HCT116 (cell line): ENCODE data around the gene MICOS13. TPM values are rescaled to one million over a fixed set of nuclear protein-coding genes. Genes with fewer than 3 reads are reported as not detected.
A peak's percentile ranks its signal among the peaks of the same experiment; 100 is the strongest.

Experiments used
- ATAC-seq: fragments of 200-7000 bp; cut with Tn5 transposase; 2 replicates; pipeline ENCODE4 v1.9.1; 2020; ENCODE audit warnings: mild to moderate bottlenecking, moderate library complexity
- BruUV-seq: library from RNA; stranded (reverse); fragments of 400-500 nt; replicated peaks from 2 replicates; lab custom pipeline; 2021; lab: Mats Ljungman, UMichigan
- CTCF ChIA-PET: fragments of 300-600 bp; sonication (Branson Sonifier 250); formaldehyde crosslinking; loops from one replicate; lab custom pipeline; 2021; ENCODE audit warnings: antibody characterized with exemption; lab: Charles Lee
- POLR2A ChIA-PET: fragments of 300-600, 350-600 bp; sonication (Branson Sonifier 250); formaldehyde crosslinking; loops from one replicate; lab custom pipeline; 2021; ENCODE audit warnings: antibody characterized with exemption; lab: Charles Lee
- RAD21 ChIA-PET, 2 experiments: fragments of 300-600 bp; sonication (Branson Sonifier 250); formaldehyde crosslinking; loops; one replicate each; lab custom pipeline; 2023; ENCODE audit warnings: low total read pairs in 2 of 2; ENCODE audit not compliant: uncharacterized antibody in 2 of 2, unreplicated experiment in 2 of 2, low non-redundant PET in 1 of 2; lab: Charles Lee
- DNase-seq: peaks from one replicate; pipeline ENCODE4 v3.0.0-alpha.2; 2010; ENCODE audit warnings: low read depth, low spot score
- H2AFZ ChIP-seq: fragments of 200-600 bp; shearing (Covaris generic), sonication (generic); 2 replicates; pipeline ENCODE4 v1.6.1; 2017; ENCODE audit warnings: low read depth, mixed run types, mixed read lengths, antibody characterized with exemption, low read length; ENCODE audit not compliant: poor library complexity, severe bottlenecking
- H3K27ac ChIP-seq: 2 replicates; pipeline ENCODE4 v1.5.1; 2012; ENCODE audit warnings: low read depth, low read length
- H3K27me3 ChIP-seq: fragments of 200-600 bp; sonication (generic); 2 replicates; pipeline ENCODE4 v1.6.1; 2016; ENCODE audit warnings: mixed run types, low read length, mixed read lengths; ENCODE audit not compliant: insufficient read depth
- H3K36me3 ChIP-seq, 2 experiments: fragments of 200-500 bp in 1 of 2; fragments of 200-600 bp in 1 of 2; sonication (Bioruptor generic) in 1 of 2; sonication (generic) in 1 of 2; 2 replicates each; pipeline versions ENCODE4 v1.5.1 to v1.6.1; 2014 to 2016; ENCODE audit warnings: low read length in 2 of 2, inconsistent platforms in 1 of 2, mixed read lengths in 1 of 2, mixed run types in 1 of 2; ENCODE audit not compliant: insufficient read depth in 2 of 2, control insufficient read depth in 1 of 2
- H3K4me1 ChIP-seq, 2 experiments: fragments of 200-600 bp in 1 of 2; sonication (generic) in 1 of 2; 2 replicates each; pipeline versions ENCODE4 v1.5.1 to v1.6.1; 2012 to 2017; ENCODE audit warnings: low read length in 2 of 2, inconsistent platforms in 1 of 2, mild to moderate bottlenecking in 1 of 2, mixed read lengths in 1 of 2, mixed run types in 1 of 2, moderate library complexity in 1 of 2; ENCODE audit not compliant: insufficient read depth in 2 of 2, control insufficient read depth in 1 of 2
- H3K4me2 ChIP-seq: fragments of 200-600 bp; sonication (generic); 2 replicates; pipeline ENCODE4 v1.6.1; 2017; ENCODE audit warnings: mixed run types, low read length, mixed read lengths
- H3K4me3 ChIP-seq, 2 experiments: fragments of 200-600 bp in 1 of 2; sonication (generic) in 1 of 2; replicated peaks in 1 of 2; 2 replicates each; pipeline ENCODE4 v1.5.1; 2011 to 2016; ENCODE audit warnings: low read length in 2 of 2, control low read depth in 1 of 2, low read depth in 1 of 2, mild to moderate bottlenecking in 1 of 2, mixed read lengths in 1 of 2, mixed run types in 1 of 2
- H3K79me2 ChIP-seq: fragments of 200-600 bp; sonication (generic); 2 replicates; pipeline ENCODE4 v1.6.1; 2017; ENCODE audit warnings: mild to moderate bottlenecking, mixed run types, low read length, moderate library complexity, mixed read lengths; ENCODE audit not compliant: insufficient read depth
- H3K9ac ChIP-seq: fragments of 200-600 bp; sonication (generic); 2 replicates; pipeline ENCODE4 v1.6.1; 2016; ENCODE audit warnings: low read length, mixed read lengths
- H3K9me2 ChIP-seq: fragments of 200-600 bp; sonication (generic), shearing (Covaris generic); 2 replicates; pipeline ENCODE4 v1.6.1; 2017; ENCODE audit warnings: mixed run types, mild to moderate bottlenecking, moderate library complexity; ENCODE audit not compliant: insufficient read depth
- H3K9me3 ChIP-seq, 2 experiments: fragments of 200-500 bp in 1 of 2; fragments of 200-600 bp in 1 of 2; sonication (Bioruptor generic) in 1 of 2; sonication (generic) in 1 of 2; 2 replicates each; pipeline ENCODE4 v1.6.1; 2014 to 2017; ENCODE audit warnings: low read length in 2 of 2, mixed read lengths in 2 of 2, inconsistent platforms in 1 of 2, low read depth in 1 of 2, mild to moderate bottlenecking in 1 of 2, mixed run types in 1 of 2, moderate library complexity in 1 of 2; ENCODE audit not compliant: control insufficient read depth in 1 of 2, insufficient read depth in 1 of 2
- H4K20me1 ChIP-seq: fragments of 200-600 bp; sonication (generic), shearing (Covaris generic); 2 replicates; pipeline ENCODE4 v1.6.1; 2017; ENCODE audit warnings: mixed run types, mild to moderate bottlenecking, moderate library complexity; ENCODE audit not compliant: insufficient read depth
- ATF3 ChIP-seq: IDR thresholded peaks from 2 replicates; pipeline ENCODE4 v1.6.1; 2012
- CBX3 ChIP-seq: IDR thresholded peaks from 2 replicates; pipeline ENCODE4 v1.6.1; 2012; ENCODE audit warnings: low read depth
- CEBPB ChIP-seq: IDR thresholded peaks from 2 replicates; pipeline ENCODE4 v1.6.1; 2012; ENCODE audit warnings: low read depth
- CTCF ChIP-seq, 3 experiments: fragments of 200-600 bp in 1 of 3; sonication (generic) in 1 of 3; IDR thresholded peaks in 2 of 3; conservative IDR thresholded peaks in 1 of 3; 2 replicates each; pipeline ENCODE4 v1.5.1; 2012 to 2017; ENCODE audit warnings: low read depth in 2 of 3, low read length in 2 of 3, antibody characterized with exemption in 1 of 3, borderline replicate concordance in 1 of 3, control low read depth in 1 of 3, mild to moderate bottlenecking in 1 of 3, mixed read lengths in 1 of 3, mixed run types in 1 of 3, moderate library complexity in 1 of 3; ENCODE audit not compliant: insufficient read depth in 1 of 3
- ELF1 ChIP-seq: IDR thresholded peaks from 2 replicates; pipeline ENCODE4 v1.6.1; 2012; ENCODE audit warnings: low read depth, borderline replicate concordance
- MAX ChIP-seq: IDR thresholded peaks from 2 replicates; pipeline ENCODE4 v1.6.1; 2012
- POLR2A ChIP-seq: IDR thresholded peaks from 2 replicates; pipeline ENCODE4 v1.7.0; 2011; ENCODE audit warnings: borderline replicate concordance; ENCODE audit not compliant: insufficient read depth, insufficient read length; ENCODE audit errors: extremely low read depth
- POLR2AphosphoS5 ChIP-seq: IDR thresholded peaks from 2 replicates; pipeline ENCODE4 v1.6.1; 2011; ENCODE audit warnings: mild to moderate bottlenecking, low read depth, low read length, moderate library complexity
- SIN3A ChIP-seq: IDR thresholded peaks from 2 replicates; pipeline ENCODE4 v1.6.1; 2012; ENCODE audit warnings: low read depth
- SP1 ChIP-seq: IDR thresholded peaks from 2 replicates; pipeline ENCODE4 v1.6.1; 2012; ENCODE audit warnings: low read depth
- SRF ChIP-seq: IDR thresholded peaks from 2 replicates; pipeline ENCODE4 v1.6.1; 2012; ENCODE audit warnings: low read depth
- TCF7L2 ChIP-seq: IDR thresholded peaks from 2 replicates; pipeline ENCODE4 v1.7.0; 2011; ENCODE audit warnings: borderline replicate concordance, inconsistent platforms; ENCODE audit not compliant: insufficient read depth, insufficient read length; ENCODE audit errors: extremely low read depth
- YY1 ChIP-seq: IDR thresholded peaks from 2 replicates; pipeline ENCODE4 v1.6.1; 2011; ENCODE audit warnings: low read length, low read depth, moderate library complexity, mild to moderate bottlenecking; ENCODE audit not compliant: insufficient replicate concordance; ENCODE audit errors: extremely low read depth
- ZFX ChIP-seq: fragments of 450-650 bp; IDR thresholded peaks from 2 replicates; pipeline ENCODE4 v1.6.1; 2017
- intact Hi-C: fragments of 100-400 bp; cut with micrococcal nuclease; formaldehyde crosslinking; loops from 2 replicates; pipeline ENCODE4 v1.10.0; 2022
- total RNA-seq: library from RNA; stranded (reverse); gene quantifications from one replicate; pipeline ENCODE4 v1.2.1, GENCODE V29; 2021; ENCODE audit not compliant: unreplicated experiment

The MICOS13 gene
- total RNA-seq, 1 experiment from 2014 or later, result 61.6 TPM

GRCh38 chr19:5686326-5686646 is 6.0 kb upstream of the MICOS13 start:
- Histone ChIP-seq H3K4me3 (peak overlapping the region; percentile 37 to 57), H2AFZ (peak overlapping the region; percentile 26), H3K4me2 (peak overlapping the region; percentile 84), H3K27me3 (no peaks in the 10 kb centered on the region), H3K9me3 (no peaks in the 10 kb centered on the region), H3K36me3 (peaks cover 0 to 10% of the 10 kb centered on the region in 2 experiments; a peak in 1 of 4 replicates), H3K9ac (peak overlapping the region; percentile 67; the same call in 1 of the 2 replicates), H3K27ac (peak overlapping the region; percentile 73), H3K9me2 (no peaks in the 10 kb centered on the region), H4K20me1 (no peaks in the 10 kb centered on the region; the same call in 1 of the 2 replicates), H3K79me2 (peaks cover 13% of the 10 kb centered on the region), H3K4me1 (peaks cover 8 to 29% of the 10 kb centered on the region in 2 experiments; a peak in 3 of 4 replicates)
- no peak for ATAC-seq
- intact Hi-C loops, result loop anchor here (5.0 kb wide), 2 partner anchors 139 to 639 kb away; no protein-coding TSS in a partner anchor
- TF ChIP-seq MAX (no peak), SP1 (no peak), CTCF (IDR thresholded peaks at IDR 0.05 in 2 of 3, conservative IDR thresholded peaks at IDR 0.05 in 1 of 3; ENCODE audit: borderline replicate concordance in 1 of 3, insufficient read depth in 1 of 3, low read depth in 2 of 3, low read length in 2 of 3) (no peak), CEBPB (no peak)
- ChIA-PET POLR2A (interaction anchor here (1.3 to 1.6 kb wide), 4 partner anchors 32 to 142 kb away, joined by 3 to 5 read pairs (median 4); partner anchors contain the start of genes SAFB and SAFB2), CTCF (interaction anchor here (1.1 to 1.6 kb wide), 9 partner anchors 10 to 142 kb away, joined by 3 to 10 read pairs (median 4); partner anchors contain the start of gene DUS3L), RAD21 (interaction anchor here in 1 of 2 experiments (0.7 kb wide), 1 partner anchor 777 kb away, joined by 5 read pairs; no protein-coding TSS in a partner anchor)
- no peak for DNase-seq
- no TSS peak for BruUV-seq

GRCh38 chr19:5684694-5685430 is 4.5 kb upstream of the MICOS13 start:
- no peak overlapping the region for H3K9ac ChIP-seq
- H3K4me1 ChIP-seq, result peaks cover 12 to 36% of the 10 kb centered on the region in 2 experiments; a peak in 3 of 4 replicates
- no peaks in the 10 kb centered on the region for H3K36me3 ChIP-seq
- no peak overlapping the region for H2AFZ ChIP-seq
- POLR2A ChIA-PET, result no interaction called here
- no peak overlapping the region for H3K27ac ChIP-seq
- no peaks in the 10 kb centered on the region for H3K9me2 ChIP-seq
- H3K4me2 ChIP-seq, result no peak overlapping the region
- RAD21 ChIA-PET, result no interaction called here
- no peaks in the 10 kb centered on the region for H3K27me3 ChIP-seq
- peaks cover 3% of the 10 kb centered on the region for H3K79me2 ChIP-seq
- ATAC-seq (no peak), DNase-seq (no peak)
- no peak overlapping the region for H3K4me3 ChIP-seq
- intact Hi-C loops, result loop anchor here (5.0 kb wide), 2 partner anchors 138 to 638 kb away; no protein-coding TSS in a partner anchor
- no peaks in the 10 kb centered on the region for H4K20me1 ChIP-seq
- CTCF ChIA-PET, result no interaction called here
- no TSS peak for BruUV-seq
- no peaks in the 10 kb centered on the region for H3K9me3 ChIP-seq
- TF ChIP-seq TCF7L2 (no peak), SRF (no peak), SIN3A (no peak), MAX (no peak), ELF1 (no peak), ATF3 (no peak), POLR2AphosphoS5 (no peak), CBX3 (no peak), POLR2A (no peak), ZFX (no peak), YY1 (no peak), SP1 (no peak)
